ENCODE data around the gene NUP43. TPM values are rescaled to one million over a fixed set of nuclear protein-coding genes. Genes with fewer than 3 reads are reported as not detected.

Gene NUP43
- total and polyA plus RNA-seq, 2 of the 13 experiments (the other 11 are each of a cell fraction or from before 2014, with no cell fraction given) = 38.9 to 85.1 TPM

DNA sequence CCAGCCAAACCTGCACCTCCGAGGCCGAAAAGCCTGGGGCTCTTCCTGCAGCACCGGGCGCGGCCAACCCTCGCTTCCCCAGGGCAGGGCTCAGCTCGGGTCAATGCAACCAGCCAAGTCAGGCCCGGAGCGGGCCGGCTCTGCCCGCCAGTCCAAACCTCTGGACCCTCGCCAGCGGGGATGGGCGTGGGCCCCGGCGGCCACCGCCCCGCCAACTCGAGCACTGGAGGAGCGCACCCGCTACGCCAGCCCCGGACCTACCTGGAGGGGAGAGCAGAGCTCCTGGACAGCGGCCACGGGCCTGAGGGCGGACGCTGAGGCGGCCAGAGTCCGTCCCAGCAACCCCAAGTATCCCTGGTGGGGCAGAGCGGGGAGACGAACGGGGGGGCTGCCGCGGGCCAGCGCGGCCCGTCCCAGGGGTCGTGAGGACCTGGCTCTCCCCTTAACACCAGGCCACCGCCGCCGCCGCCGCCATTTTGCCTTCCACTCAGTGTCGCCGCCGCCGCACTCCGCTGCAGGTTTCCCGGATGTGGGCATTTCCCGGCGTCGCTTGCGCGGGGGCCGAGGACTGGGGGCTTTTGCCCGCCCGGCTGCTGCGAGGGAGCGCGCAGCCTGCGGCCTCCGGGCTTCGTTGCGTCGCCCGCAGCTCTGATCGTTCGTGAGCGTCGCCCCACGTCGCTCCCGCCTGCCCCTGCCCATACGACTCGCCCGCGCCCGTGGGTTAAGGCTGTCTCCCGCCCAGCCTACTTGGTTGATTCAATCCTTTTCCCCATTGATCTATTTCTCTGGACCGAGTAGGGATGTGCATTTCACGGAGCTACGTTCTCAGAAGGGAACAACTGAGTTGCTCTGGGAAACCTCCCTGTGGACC is 28.5 kb downstream of the NUP43 start, which contains the start of gene LATS1 (continued):
- no peak; the same call in 1 of the 2 replicates for TF ChIP-seq CENPBD1 (CRISPR knock-in tag; IDR thresholded peaks at IDR 0.05; ENCODE audit: borderline replicate concordance, low read depth)
- TF ChIP-seq ZFP1 (CRISPR knock-in tag; IDR thresholded peaks at IDR 0.05) = peak; percentile 81; the same call in 1 of the 2 replicates
- peak; percentile 63 for TF ChIP-seq ZNF749 (CRISPR knock-in tag; IDR thresholded peaks at IDR 0.05; ENCODE audit: borderline replicate concordance)
- peak; percentile 63 for TF ChIP-seq NKX3-1 (CRISPR knock-in tag; IDR thresholded peaks at IDR 0.05)
- TF ChIP-seq, protein P1, sequence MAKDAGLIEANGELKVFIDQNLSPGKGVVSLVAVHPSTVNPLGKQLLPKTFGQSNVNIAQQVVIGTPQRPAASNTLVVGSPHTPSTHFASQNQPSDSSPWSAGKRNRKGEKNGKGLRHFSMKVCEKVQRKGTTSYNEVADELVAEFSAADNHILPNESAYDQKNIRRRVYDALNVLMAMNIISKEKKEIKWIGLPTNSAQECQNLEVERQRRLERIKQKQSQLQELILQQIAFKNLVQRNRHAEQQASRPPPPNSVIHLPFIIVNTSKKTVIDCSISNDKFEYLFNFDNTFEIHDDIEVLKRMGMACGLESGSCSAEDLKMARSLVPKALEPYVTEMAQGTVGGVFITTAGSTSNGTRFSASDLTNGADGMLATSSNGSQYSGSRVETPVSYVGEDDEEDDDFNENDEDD (CRISPR knock-in tag; IDR thresholded peaks at IDR 0.05; ENCODE audit: borderline replicate concordance) = peak; percentile 85; the same call in 1 of the 2 replicates
- no peak for TF ChIP-seq LRRFIP1 (CRISPR knock-in tag; conservative IDR thresholded peaks at IDR 0.05)
- peak; percentile 63 for TF ChIP-seq ZBTB33 (CRISPR knock-in tag; IDR thresholded peaks at IDR 0.05)
- TF ChIP-seq MBNL3 (CRISPR knock-in tag; conservative IDR thresholded peaks at IDR 0.05) = no peak
- peak; percentile 41; the same call in 1 of the 2 replicates for TF ChIP-seq RFXANK (CRISPR knock-in tag; IDR thresholded peaks at IDR 0.05)
- peak; percentile 96 for TF ChIP-seq ZNF704 (CRISPR knock-in tag; IDR thresholded peaks at IDR 0.05; ENCODE audit: borderline replicate concordance)
- TF ChIP-seq ZNF256 (CRISPR knock-in tag; conservative IDR thresholded peaks at IDR 0.05) = no peak; the same call in 1 of the 2 replicates
- peak; percentile 99 for TF ChIP-seq KAT7 (CRISPR knock-in tag; IDR thresholded peaks at IDR 0.05; ENCODE audit: borderline replicate concordance)
- TF ChIP-seq ZNF44 (CRISPR knock-in tag; IDR thresholded peaks at IDR 0.05) = no peak; the same call in 1 of the 2 replicates
- peak; percentile 93 for TF ChIP-seq ZNF747 (CRISPR knock-in tag; IDR thresholded peaks at IDR 0.05; ENCODE audit: borderline replicate concordance)
- TF ChIP-seq HOXA5 (CRISPR knock-in tag; IDR thresholded peaks at IDR 0.05) = peak; percentile 95
- peak; percentile 55 for TF ChIP-seq SP5 (CRISPR knock-in tag; IDR thresholded peaks at IDR 0.05; ENCODE audit: borderline replicate concordance, low read depth)
- TF ChIP-seq KMT2B (CRISPR knock-in tag; IDR thresholded peaks at IDR 0.05) = peak; percentile 99
- peak; percentile 51 for TF ChIP-seq SOX5 (CRISPR knock-in tag; IDR thresholded peaks at IDR 0.05; ENCODE audit: borderline replicate concordance)
- peak; percentile 85 for TF ChIP-seq KDM5A (IDR thresholded peaks at IDR 0.05; ENCODE audit: borderline replicate concordance, low read length)
- TF ChIP-seq HNRNPL (IDR thresholded peaks at IDR 0.05; ENCODE audit: low read depth, low read length) = 0 out of 2 replicates have a peak, but pooled peaks have one; percentile 32
- TF ChIP-seq EP300 (IDR thresholded peaks at IDR 0.05; ENCODE audit: low read depth in 2 of 2, low read length in 2 of 2) = peak in 1 of 2 experiments; percentile 51; a peak in 1 of 4 replicates
- peak; percentile 39; the same call in 1 of the 2 replicates for TF ChIP-seq EP300 (CRISPR knock-in tag; IDR thresholded peaks at IDR 0.05; ENCODE audit: borderline replicate concordance)

All from HepG2 (cell line).